Epithelial cell of esophagus (primary cell): ENCODE data around the gene KRT3.

Experiments used
- DNase-seq: peaks from one replicate; pipeline ENCODE4 v3.0.0; 2010; ENCODE audit warnings: low read depth
- H3K4me3 ChIP-seq: 2 replicates; pipeline ENCODE4 v1.5.1; 2011; ENCODE audit warnings: mild to moderate bottlenecking, low read length, control low read depth
- CTCF ChIP-seq: IDR thresholded peaks from 2 replicates; pipeline ENCODE4 v1.5.1; 2011; ENCODE audit warnings: low read depth, mild to moderate bottlenecking, low read length, control low read depth, inconsistent platforms; ENCODE audit not compliant: insufficient read depth; ENCODE audit errors: missing control alignments

The KRT3 gene

GRCh38 chr12:52784909-52785308 is 11.0 kb downstream of the KRT3 start:
- no peak overlapping the region for H3K4me3 ChIP-seq
- TF ChIP-seq CTCF, result no peak
- DNase-seq, result no peak

- no peak for TF ChIP-seq CTCF
- no peak overlapping the region for H3K4me3 ChIP-seq
- no peak for DNase-seq
These were observed 12.2 kb downstream of the KRT3 start for GRCh38 chr12:52783563-52784316.

- no peak for DNase-seq
- TF ChIP-seq CTCF, result no peak
- H3K4me3 ChIP-seq, result no peak overlapping the region
These were observed 13.4 kb downstream of the KRT3 start for GRCh38 chr12:52782502-52782901.

GRCh38 chr12:52781399-52782082 is 14.4 kb downstream of the KRT3 start:
- TF ChIP-seq CTCF, result no peak
- no peak for DNase-seq
- no peak overlapping the region for H3K4me3 ChIP-seq

- H3K4me3 ChIP-seq, result no peak overlapping the region
- no peak for DNase-seq
- TF ChIP-seq CTCF, result no peak
These were observed 16.0 kb downstream of the KRT3 start for GRCh38 chr12:52779914-52780313.

- no peak for DNase-seq
- no peak overlapping the region for H3K4me3 ChIP-seq
- no peak for TF ChIP-seq CTCF
These were observed 17.1 kb downstream of the KRT3 start for GRCh38 chr12:52778833-52779232.
